A673 (cell line): ENCODE measurements around the gene ZNF416.

Experiments used
- EZH2 ChIP-seq: fragments of 200-600 bp; sonication (generic); IDR thresholded peaks from 2 replicates; pipeline ENCODE4 v1.6.1; 2017; ENCODE audit warnings: borderline replicate concordance, low read depth, mild to moderate bottlenecking, mixed read lengths, antibody characterized with exemption, low read length; ENCODE audit not compliant: poor library complexity, severe bottlenecking
- TF ChIP-seq, protein P1 (sequence below): fragments of 300-800, 200-600 bp; sonication (generic); conservative IDR thresholded peaks from 2 replicates; pipeline ENCODE4 v1.5.1; 2017; ENCODE audit warnings: low read depth, mild to moderate bottlenecking, antibody characterized with exemption, low read length, moderate library complexity, mixed read lengths

DNA sequence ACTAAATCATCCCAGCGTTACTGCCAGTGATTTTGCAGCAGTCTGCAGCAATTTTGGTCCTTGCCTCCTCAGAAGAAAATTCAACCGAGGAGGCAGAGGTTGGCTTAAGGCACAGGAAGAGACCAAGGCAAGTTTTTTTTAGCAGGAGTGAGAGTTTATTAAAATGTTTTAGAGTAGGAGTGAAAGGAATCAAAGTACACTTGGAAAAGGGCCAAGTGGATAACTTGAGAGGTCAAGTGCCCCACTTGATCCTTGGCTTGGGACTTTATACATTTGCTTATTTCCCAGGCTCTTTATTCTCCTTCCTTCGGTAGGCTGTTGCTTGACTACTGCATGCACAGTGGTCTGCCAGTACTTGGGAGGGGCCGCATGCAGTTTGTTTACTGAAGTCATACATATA is 32.4 kb upstream of the ZNF416 start:
- TF ChIP-seq, protein P1, sequence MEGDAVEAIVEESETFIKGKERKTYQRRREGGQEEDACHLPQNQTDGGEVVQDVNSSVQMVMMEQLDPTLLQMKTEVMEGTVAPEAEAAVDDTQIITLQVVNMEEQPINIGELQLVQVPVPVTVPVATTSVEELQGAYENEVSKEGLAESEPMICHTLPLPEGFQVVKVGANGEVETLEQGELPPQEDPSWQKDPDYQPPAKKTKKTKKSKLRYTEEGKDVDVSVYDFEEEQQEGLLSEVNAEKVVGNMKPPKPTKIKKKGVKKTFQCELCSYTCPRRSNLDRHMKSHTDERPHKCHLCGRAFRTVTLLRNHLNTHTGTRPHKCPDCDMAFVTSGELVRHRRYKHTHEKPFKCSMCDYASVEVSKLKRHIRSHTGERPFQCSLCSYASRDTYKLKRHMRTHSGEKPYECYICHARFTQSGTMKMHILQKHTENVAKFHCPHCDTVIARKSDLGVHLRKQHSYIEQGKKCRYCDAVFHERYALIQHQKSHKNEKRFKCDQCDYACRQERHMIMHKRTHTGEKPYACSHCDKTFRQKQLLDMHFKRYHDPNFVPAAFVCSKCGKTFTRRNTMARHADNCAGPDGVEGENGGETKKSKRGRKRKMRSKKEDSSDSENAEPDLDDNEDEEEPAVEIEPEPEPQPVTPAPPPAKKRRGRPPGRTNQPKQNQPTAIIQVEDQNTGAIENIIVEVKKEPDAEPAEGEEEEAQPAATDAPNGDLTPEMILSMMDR: no peak
- no peak for TF ChIP-seq EZH2
